Liver (tissue), 3 donors: Measurements from ENCODE around the gene DARS1.

Experiments
- EGR1 ChIP-seq, 2 donors: IDR thresholded peaks; 2 replicates each; pipeline ENCODE4 v1.6.1; 2016 to 2018; ENCODE audit warnings: antibody characterized with exemption in 2 of 2, low read depth in 2 of 2
- FOXA1 ChIP-seq: IDR thresholded peaks from 2 replicates; pipeline ENCODE4 v1.6.1; 2016; ENCODE audit warnings: antibody characterized with exemption
- GABPA ChIP-seq, 2 donors: IDR thresholded peaks in 1 of 2; conservative IDR thresholded peaks in 1 of 2; 2 replicates each; pipeline ENCODE4 v1.6.1; 2016; ENCODE audit warnings: antibody characterized with exemption in 2 of 2, mild to moderate bottlenecking in 1 of 2, moderate library complexity in 1 of 2
- HNF4G ChIP-seq: IDR thresholded peaks from 2 replicates; pipeline ENCODE4 v1.6.1; 2016; ENCODE audit warnings: antibody characterized with exemption
- RAD21 ChIP-seq, 2 donors: IDR thresholded peaks; 2 replicates each; pipeline ENCODE4 v1.6.1; 2016; ENCODE audit warnings: antibody characterized with exemption in 2 of 2, mild to moderate bottlenecking in 2 of 2
- SP1 ChIP-seq: IDR thresholded peaks from 2 replicates; pipeline ENCODE4 v1.6.1; 2018; ENCODE audit warnings: antibody characterized with exemption, mild to moderate bottlenecking
- YY1 ChIP-seq: IDR thresholded peaks from 2 replicates; pipeline ENCODE4 v1.6.1; 2016; ENCODE audit warnings: antibody characterized with exemption, mild to moderate bottlenecking
- TF ChIP-seq, protein P1 (sequence below): IDR thresholded peaks from 2 replicates; pipeline ENCODE4 v1.6.1; 2016; ENCODE audit warnings: antibody characterized with exemption
- TF ChIP-seq, protein P2 (sequence below): fragments of 150-350 bp; IDR thresholded peaks from 2 replicates; pipeline ENCODE4 v1.5.1; 2017; ENCODE audit warnings: improper control_type of control experiment, low read depth, low read length; ENCODE audit not compliant: missing input control
- TF ChIP-seq, protein P3 (sequence below): IDR thresholded peaks from 2 replicates; pipeline ENCODE4 v1.6.1; 2016; ENCODE audit warnings: antibody characterized with exemption
- TF ChIP-seq, protein P4 (sequence below): IDR thresholded peaks from 2 replicates; pipeline ENCODE4 v1.6.1; 2016; ENCODE audit warnings: antibody characterized with exemption, mild to moderate bottlenecking
- donor health status: healthy.
- donor health status: healthy.

DNA sequence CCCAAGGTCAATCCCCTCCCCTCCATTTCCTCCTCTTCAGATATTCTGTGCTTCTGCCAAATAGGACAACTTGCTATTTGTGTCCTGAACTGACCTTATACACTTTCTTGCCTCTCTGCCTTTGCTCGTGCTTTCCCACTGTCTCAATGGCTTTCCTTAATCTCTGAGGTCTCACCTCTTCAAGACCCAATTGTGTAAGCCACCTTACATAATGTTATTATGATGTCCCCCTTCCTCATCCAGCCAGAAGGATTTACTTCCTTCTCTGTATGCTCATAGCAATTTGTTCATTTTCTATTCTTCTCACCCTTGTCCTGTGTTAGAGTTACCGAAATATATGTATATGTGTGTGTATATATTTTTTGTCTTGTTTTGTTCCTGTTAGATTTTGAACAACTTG, 26.9 kb upstream of the DARS1 start:
- TF ChIP-seq YY1 (no peak), GABPA (IDR thresholded peaks at IDR 0.05 in 1 of 2, conservative IDR thresholded peaks at IDR 0.05 in 1 of 2) (no peak), EGR1 (IDR thresholded peaks at IDR 0.05; ENCODE audit: low read depth in 2 of 2) (no peak), FOXA1 (no peak), RAD21 (IDR thresholded peaks at IDR 0.05) (no peak), HNF4G (no peak), SP1 (no peak)
- TF ChIP-seq, protein P1, sequence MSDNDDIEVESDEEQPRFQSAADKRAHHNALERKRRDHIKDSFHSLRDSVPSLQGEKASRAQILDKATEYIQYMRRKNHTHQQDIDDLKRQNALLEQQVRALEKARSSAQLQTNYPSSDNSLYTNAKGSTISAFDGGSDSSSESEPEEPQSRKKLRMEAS = no peak
- TF ChIP-seq, protein P2, sequence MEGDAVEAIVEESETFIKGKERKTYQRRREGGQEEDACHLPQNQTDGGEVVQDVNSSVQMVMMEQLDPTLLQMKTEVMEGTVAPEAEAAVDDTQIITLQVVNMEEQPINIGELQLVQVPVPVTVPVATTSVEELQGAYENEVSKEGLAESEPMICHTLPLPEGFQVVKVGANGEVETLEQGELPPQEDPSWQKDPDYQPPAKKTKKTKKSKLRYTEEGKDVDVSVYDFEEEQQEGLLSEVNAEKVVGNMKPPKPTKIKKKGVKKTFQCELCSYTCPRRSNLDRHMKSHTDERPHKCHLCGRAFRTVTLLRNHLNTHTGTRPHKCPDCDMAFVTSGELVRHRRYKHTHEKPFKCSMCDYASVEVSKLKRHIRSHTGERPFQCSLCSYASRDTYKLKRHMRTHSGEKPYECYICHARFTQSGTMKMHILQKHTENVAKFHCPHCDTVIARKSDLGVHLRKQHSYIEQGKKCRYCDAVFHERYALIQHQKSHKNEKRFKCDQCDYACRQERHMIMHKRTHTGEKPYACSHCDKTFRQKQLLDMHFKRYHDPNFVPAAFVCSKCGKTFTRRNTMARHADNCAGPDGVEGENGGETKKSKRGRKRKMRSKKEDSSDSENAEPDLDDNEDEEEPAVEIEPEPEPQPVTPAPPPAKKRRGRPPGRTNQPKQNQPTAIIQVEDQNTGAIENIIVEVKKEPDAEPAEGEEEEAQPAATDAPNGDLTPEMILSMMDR = no peak
- TF ChIP-seq, protein P3, sequence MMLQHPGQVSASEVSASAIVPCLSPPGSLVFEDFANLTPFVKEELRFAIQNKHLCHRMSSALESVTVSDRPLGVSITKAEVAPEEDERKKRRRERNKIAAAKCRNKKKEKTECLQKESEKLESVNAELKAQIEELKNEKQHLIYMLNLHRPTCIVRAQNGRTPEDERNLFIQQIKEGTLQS = no peak
- TF ChIP-seq, protein P4, sequence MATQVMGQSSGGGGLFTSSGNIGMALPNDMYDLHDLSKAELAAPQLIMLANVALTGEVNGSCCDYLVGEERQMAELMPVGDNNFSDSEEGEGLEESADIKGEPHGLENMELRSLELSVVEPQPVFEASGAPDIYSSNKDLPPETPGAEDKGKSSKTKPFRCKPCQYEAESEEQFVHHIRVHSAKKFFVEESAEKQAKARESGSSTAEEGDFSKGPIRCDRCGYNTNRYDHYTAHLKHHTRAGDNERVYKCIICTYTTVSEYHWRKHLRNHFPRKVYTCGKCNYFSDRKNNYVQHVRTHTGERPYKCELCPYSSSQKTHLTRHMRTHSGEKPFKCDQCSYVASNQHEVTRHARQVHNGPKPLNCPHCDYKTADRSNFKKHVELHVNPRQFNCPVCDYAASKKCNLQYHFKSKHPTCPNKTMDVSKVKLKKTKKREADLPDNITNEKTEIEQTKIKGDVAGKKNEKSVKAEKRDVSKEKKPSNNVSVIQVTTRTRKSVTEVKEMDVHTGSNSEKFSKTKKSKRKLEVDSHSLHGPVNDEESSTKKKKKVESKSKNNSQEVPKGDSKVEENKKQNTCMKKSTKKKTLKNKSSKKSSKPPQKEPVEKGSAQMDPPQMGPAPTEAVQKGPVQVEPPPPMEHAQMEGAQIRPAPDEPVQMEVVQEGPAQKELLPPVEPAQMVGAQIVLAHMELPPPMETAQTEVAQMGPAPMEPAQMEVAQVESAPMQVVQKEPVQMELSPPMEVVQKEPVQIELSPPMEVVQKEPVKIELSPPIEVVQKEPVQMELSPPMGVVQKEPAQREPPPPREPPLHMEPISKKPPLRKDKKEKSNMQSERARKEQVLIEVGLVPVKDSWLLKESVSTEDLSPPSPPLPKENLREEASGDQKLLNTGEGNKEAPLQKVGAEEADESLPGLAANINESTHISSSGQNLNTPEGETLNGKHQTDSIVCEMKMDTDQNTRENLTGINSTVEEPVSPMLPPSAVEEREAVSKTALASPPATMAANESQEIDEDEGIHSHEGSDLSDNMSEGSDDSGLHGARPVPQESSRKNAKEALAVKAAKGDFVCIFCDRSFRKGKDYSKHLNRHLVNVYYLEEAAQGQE = no peak
